DND-41 (cell line): ENCODE data around the gene AMD1.

Source experiments
- CTCF ChIP-seq: IDR thresholded peaks from 2 replicates; pipeline ENCODE4 v1.5.1; 2012; ENCODE audit warnings: borderline replicate concordance, low read length, moderate library complexity, mild to moderate bottlenecking; ENCODE audit not compliant: poor library complexity, severe bottlenecking; ENCODE audit errors: extremely low read depth
- EZH2 ChIP-seq: IDR thresholded peaks from 3 replicates; pipeline ENCODE4 v1.6.1; 2012; ENCODE audit warnings: borderline replicate concordance, low read depth, mild to moderate bottlenecking, moderate library complexity, low read length, inconsistent platforms; ENCODE audit not compliant: severe bottlenecking

DNA sequence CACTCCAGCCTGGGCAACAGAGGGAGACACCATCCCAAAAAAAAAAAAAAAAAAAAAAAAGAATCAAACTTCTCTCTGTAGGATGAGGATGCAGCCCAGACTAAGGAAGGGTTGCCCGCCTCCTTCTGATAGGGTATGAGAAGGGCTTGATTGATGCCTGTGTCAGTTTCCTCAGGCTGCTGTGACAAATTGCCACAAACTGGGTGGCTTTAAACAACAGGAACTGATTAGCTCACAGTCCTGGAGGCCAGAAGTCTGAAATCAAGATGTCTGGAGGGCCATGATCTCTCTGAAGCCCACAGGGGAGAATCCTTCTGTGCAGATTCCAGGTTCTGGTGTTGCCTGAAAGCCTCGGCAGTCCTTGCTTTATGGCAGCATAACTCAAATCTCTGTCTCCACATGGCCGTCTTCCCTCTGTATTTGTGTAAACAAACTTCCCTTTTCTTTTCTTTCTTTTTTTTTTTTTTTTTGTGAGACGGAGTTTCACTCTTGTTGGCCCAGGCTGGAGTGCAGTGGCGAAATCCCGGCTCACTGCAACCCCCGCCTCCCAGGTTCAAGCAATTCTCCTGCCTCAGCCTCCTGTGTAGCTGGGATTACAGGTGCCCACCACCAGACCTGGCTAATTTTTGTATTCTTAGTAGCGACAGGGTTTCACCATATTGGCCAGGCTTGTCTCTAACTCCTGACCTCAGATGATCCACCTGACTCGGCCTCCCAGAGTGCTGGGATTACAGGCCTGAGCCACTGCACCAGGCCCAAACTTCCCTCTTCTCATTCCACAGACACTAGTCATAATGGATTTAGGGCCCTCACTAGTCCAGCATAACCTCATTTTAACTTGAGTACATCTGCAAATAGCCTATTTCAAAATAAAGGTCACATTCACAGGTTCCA lies 48.1 kb upstream of the AMD1 start:
- no peak for TF ChIP-seq CTCF
- no peak for TF ChIP-seq EZH2
